DND-41 (cell line): Measurements from ENCODE around the gene TMPRSS11E.
"Not testable (repeated sequence)": the region's sequence is repeated elsewhere in the genome, so short reads cannot be mapped to it uniquely, and the experiment has no call there.

Source experiments
- ATAC-seq: fragments of 200-7000 bp; cut with Tn5 transposase; 3 replicates; pipeline ENCODE4 v1.9.1; 2021; ENCODE audit warnings: low read depth; ENCODE audit not compliant: insufficient read depth
- DNase-seq: peaks from one replicate; pipeline ENCODE4 v3.0.0-alpha.2; 2020
- H2AFZ ChIP-seq: 2 replicates; pipeline ENCODE4 v1.6.0; 2012; ENCODE audit warnings: low read depth, low read length
- H3K27ac ChIP-seq: 2 replicates; pipeline ENCODE4 v1.5.1; 2012; ENCODE audit warnings: low read length, inconsistent platforms
- H3K27me3 ChIP-seq: fragments of 200-600 bp; sonication (generic); 2 replicates; pipeline ENCODE4 v1.6.0; 2012; ENCODE audit warnings: low read length, mild to moderate bottlenecking, inconsistent platforms; ENCODE audit not compliant: insufficient read depth, poor library complexity
- H3K36me3 ChIP-seq: 2 replicates; pipeline ENCODE4 v1.5.1; 2012; ENCODE audit warnings: low read length, inconsistent platforms; ENCODE audit not compliant: insufficient read depth
- H3K4me1 ChIP-seq: 2 replicates; pipeline ENCODE4 v1.5.1; 2012; ENCODE audit warnings: mild to moderate bottlenecking, low read length; ENCODE audit not compliant: insufficient read depth
- H3K4me2 ChIP-seq: 2 replicates; pipeline ENCODE4 v1.6.0; 2012; ENCODE audit warnings: mild to moderate bottlenecking, moderate library complexity, low read length, inconsistent platforms; ENCODE audit not compliant: insufficient read depth
- H3K4me3 ChIP-seq, 2 experiments: fragments of 200-600 bp in 1 of 2; shearing (Covaris generic) in 1 of 2; 2 replicates each; pipeline ENCODE4 v1.5.1; 2012 to 2016; ENCODE audit warnings: inconsistent platforms in 2 of 2, low read length in 2 of 2, mild to moderate bottlenecking in 2 of 2, low read depth in 1 of 2, moderate library complexity in 1 of 2
- H3K79me2 ChIP-seq: 2 replicates; pipeline ENCODE4 v1.6.0; 2012; ENCODE audit warnings: low read length, inconsistent platforms; ENCODE audit not compliant: insufficient read depth
- H3K9ac ChIP-seq: 2 replicates; pipeline ENCODE4 v1.6.0; 2012; ENCODE audit warnings: low read depth, mild to moderate bottlenecking, inconsistent platforms, low read length, moderate library complexity
- H3K9me3 ChIP-seq: 2 replicates; pipeline ENCODE4 v1.5.1; 2012; ENCODE audit warnings: low read length, moderate library complexity, mild to moderate bottlenecking, inconsistent platforms; ENCODE audit not compliant: insufficient read depth, severe bottlenecking
- H4K20me1 ChIP-seq: 2 replicates; pipeline ENCODE4 v1.6.0; 2012; ENCODE audit warnings: low read length; ENCODE audit not compliant: insufficient read depth
- CTCF ChIP-seq: IDR thresholded peaks from 2 replicates; pipeline ENCODE4 v1.5.1; 2012; ENCODE audit warnings: borderline replicate concordance, low read length, moderate library complexity, mild to moderate bottlenecking; ENCODE audit not compliant: poor library complexity, severe bottlenecking; ENCODE audit errors: extremely low read depth
- EZH2 ChIP-seq: IDR thresholded peaks from 3 replicates; pipeline ENCODE4 v1.6.1; 2012; ENCODE audit warnings: borderline replicate concordance, low read depth, mild to moderate bottlenecking, moderate library complexity, low read length, inconsistent platforms; ENCODE audit not compliant: severe bottlenecking

TMPRSS11E gene

DNA sequence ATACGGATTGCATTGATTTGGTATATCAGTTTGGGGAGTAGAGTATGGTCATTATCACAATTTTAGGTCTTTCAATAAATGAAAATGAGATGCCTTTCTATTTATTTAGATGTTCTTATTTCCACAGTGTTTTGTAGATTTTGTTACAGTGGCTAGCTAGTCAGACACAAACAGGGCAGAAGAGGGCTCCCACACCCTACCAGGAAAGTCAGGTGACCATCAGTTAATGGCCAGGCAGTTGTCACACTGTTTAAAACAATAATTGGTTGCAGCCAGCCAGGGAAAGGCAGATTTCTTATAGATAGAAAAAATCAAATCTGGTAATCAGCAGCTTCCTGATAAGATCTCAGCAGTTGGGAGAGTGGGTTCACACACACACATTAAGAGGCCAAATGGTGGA lies 71.6 kb downstream of the TMPRSS11E start:
- Histone ChIP-seq H2AFZ (no peak overlapping the region), H3K27me3 (no peaks in the 10 kb centered on the region), H3K79me2 (no peaks in the 10 kb centered on the region), H3K36me3 (no peaks in the 10 kb centered on the region), H4K20me1 (no peaks in the 10 kb centered on the region), H3K27ac (no peak overlapping the region), H3K4me3 (no peak overlapping the region), H3K9me3 (no peaks in the 10 kb centered on the region), H3K9ac (no peak overlapping the region), H3K4me2 (no peak overlapping the region), H3K4me1 (no peaks in the 10 kb centered on the region)
- DNase-seq: no peak
- no peak for TF ChIP-seq EZH2
- no peak for TF ChIP-seq CTCF
- ATAC-seq: no peak

GRCh38 chr4:68520985-68521384 lies 73.7 kb downstream of the TMPRSS11E start:
- ATAC-seq (no peak), DNase-seq (no peak)
- TF ChIP-seq EZH2 (no peak), CTCF (no peak)
- Histone ChIP-seq H3K79me2 (no peaks in the 10 kb centered on the region), H3K9me3 (no peaks in the 10 kb centered on the region), H3K27ac (no peak overlapping the region), H3K4me1 (no peaks in the 10 kb centered on the region), H3K4me3 (no peak overlapping the region), H4K20me1 (no peaks in the 10 kb centered on the region), H3K27me3 (no peaks in the 10 kb centered on the region), H3K36me3 (no peaks in the 10 kb centered on the region), H3K4me2 (no peak overlapping the region), H2AFZ (no peak overlapping the region), H3K9ac (no peak overlapping the region)

GRCh38 chr4:68522232-68522631 lies 75.0 kb downstream of the TMPRSS11E start:
- not testable (repeated sequence) for H2AFZ ChIP-seq, H3K4me2 ChIP-seq, H3K79me2 ChIP-seq, DNase-seq, H4K20me1 ChIP-seq, ATAC-seq, H3K4me1 ChIP-seq, H3K9ac ChIP-seq, H3K4me3 ChIP-seq, H3K27ac ChIP-seq, H3K27me3 ChIP-seq, H3K36me3 ChIP-seq, H3K9me3 ChIP-seq

GRCh38 chr4:68535974-68536373 lies 88.7 kb downstream of the TMPRSS11E start:
- Histone ChIP-seq H3K79me2 (no peaks in the 10 kb centered on the region), H3K9ac (no peak overlapping the region), H4K20me1 (no peaks in the 10 kb centered on the region), H3K9me3 (no peaks in the 10 kb centered on the region), H3K27me3 (no peaks in the 10 kb centered on the region), H3K4me1 (no peaks in the 10 kb centered on the region), H3K4me3 (no peak overlapping the region), H3K27ac (no peak overlapping the region), H2AFZ (no peak overlapping the region), H3K36me3 (no peaks in the 10 kb centered on the region), H3K4me2 (no peak overlapping the region)
- ATAC-seq: no peak
- TF ChIP-seq CTCF (no peak), EZH2 (no peak)
- DNase-seq: no peak
